ENCODE data around the gene SLC40A1.
"Not testable (repeated sequence)": the region's sequence is repeated elsewhere in the genome, so short reads cannot be mapped to it uniquely, and the experiment has no call there.

The SLC40A1 gene, protein sequence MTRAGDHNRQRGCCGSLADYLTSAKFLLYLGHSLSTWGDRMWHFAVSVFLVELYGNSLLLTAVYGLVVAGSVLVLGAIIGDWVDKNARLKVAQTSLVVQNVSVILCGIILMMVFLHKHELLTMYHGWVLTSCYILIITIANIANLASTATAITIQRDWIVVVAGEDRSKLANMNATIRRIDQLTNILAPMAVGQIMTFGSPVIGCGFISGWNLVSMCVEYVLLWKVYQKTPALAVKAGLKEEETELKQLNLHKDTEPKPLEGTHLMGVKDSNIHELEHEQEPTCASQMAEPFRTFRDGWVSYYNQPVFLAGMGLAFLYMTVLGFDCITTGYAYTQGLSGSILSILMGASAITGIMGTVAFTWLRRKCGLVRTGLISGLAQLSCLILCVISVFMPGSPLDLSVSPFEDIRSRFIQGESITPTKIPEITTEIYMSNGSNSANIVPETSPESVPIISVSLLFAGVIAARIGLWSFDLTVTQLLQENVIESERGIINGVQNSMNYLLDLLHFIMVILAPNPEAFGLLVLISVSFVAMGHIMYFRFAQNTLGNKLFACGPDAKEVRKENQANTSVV

DNA sequence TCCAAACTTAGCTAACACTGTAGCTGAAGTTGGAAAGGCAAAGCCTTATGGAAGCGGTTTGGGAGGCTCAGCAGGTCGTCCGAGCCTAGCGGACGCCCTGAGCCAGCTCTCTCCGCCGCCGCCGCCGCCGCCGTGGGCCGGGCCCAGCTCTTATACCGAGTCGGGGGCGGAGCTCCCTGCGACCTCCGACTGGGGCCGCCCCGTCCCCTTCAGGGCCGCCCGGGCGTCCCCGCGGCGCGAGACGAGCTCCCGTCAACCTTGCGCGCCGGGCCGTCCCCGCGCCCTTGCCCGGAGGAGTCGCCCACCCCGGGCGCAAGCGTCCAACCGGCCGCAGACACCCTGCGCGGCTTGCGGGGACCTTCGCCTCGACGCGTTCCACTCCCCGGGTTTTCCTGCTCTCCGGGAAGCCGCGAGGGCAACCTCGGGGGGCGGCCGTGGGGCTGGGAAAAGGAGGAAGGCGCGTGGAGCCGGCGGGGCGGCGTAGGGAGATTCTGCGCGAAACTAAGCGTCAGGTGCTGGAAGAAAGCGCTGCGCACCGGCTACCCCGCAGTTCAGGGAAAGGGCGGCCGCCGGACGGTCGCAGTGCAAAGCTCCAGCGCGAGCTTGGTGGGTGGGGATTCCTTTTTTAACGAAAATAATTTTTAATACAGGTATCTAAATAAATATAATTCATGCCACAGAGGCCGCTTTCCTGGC, at the start of gene SLC40A1:
SLC40A1 (minus strand) TSS at position 129 of the 696 bp plus-strand sequence. CDS start 326 bp downstream, outside the sequence.
- peak; percentile 48 for DNase-seq

DNA sequence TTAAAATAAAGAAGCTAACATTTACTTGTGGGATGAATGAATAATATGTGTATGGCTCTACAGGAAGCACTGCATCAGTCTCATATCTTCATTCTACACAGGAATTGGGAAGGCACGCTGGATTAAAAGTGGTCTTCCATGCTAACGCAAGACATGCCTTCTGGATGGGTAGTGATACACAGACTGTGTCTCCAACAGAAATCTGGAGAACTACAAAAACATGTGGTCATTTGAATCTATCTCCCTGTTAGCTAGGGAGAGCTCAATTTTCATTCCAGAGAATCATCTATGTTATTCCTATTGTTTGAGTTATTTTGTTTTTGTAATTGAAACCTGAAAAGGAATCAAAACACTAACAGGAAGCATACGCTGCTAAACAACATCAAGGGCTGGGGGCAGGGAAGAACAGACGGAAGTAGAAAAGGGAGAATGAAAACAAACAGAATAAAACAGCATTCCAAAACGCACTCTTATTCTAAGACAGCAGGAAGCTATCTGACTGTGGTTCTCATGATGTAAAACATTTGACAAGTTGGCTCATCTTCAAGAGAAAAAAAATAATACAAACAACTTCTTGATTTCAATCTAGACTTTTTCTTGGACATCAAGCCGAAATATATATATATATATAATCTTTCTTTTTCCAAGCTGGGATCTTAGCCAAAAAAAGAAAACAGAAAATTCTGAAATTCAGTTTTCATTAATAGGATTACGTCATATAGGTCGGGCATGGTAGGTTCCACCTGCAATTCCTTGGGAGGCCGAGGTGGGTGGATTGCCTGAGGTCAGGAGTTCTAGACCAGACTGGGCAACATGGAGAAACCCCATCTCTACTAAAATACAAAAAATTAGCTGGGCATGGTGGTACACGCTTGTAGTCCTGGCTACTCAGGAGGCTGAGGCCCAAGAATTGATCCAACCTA, 49.2 kb upstream of the SLC40A1 start:
- no peak for DNase-seq

DNA sequence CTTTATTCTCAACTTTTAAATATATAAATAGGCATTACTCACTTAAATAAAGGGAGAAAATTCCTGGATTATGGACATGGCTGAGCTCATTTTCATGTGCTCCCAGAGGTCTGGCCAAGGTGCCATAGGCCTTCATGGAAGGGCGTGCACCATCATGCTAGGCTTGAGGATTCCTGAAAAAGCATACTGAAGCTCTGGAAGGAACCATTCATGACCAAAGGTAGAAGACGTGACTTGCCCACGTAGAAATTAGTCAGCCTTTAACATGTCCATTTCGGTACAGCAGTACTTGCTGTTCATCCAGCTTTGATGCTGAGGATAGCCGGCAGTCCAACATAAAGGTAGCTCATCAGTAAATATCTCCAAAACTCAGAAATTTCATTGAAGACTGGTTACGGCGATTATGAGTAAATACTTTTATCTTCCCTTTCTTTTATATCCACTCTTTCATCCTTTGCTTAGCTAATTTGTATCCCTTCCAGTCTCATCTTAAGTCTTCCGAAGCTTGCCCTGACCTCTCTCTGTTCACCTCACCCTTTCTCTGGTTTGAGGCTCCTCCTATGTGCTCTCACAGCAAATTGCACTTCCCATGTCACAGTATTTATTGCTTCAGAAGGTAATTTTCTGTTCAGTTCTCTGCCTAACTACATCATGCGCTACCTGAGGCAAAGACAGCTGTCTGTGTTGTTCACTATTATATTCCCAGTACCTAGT, 48.4 kb upstream of the SLC40A1 start:
- no peak for DNase-seq

DNA sequence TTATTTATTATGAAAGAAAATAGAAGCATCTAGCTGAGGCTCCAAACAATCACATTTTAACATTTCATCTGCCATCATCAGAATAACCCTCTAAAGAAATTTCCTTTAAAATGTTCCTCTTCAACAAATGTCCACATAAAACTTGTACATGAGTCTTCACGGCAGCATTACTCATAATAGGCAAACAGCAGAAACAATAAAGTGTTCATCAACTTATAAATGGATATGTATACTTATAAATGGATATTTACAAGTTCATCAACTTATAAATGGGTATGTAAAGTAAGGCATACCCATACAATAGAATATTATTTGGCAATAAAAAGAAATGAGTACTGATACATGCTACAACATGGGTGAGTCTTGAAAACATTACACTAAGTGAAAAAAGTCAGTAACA, 47.2 kb upstream of the SLC40A1 start:
- DNase-seq: no peak

DNA sequence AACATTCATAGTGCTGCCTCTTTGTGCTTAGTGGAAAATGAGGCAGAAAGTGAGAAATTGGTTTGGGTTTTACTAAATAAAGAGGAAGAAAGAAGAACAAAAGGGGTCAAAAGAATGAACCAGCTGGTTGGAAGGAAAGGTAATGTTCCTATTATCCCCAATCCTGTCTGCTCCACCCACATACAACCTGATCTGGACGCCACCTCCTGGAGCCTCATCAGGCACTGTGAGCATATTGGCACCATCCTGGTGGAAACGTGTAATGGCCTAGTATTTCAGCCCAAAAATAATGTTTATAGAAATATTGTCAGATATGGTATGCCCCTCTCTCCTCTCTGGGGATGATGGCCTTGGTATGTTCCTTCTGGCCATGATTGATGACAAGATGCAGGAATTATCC, 45.0 kb upstream of the SLC40A1 start:
- no peak for DNase-seq

DNA sequence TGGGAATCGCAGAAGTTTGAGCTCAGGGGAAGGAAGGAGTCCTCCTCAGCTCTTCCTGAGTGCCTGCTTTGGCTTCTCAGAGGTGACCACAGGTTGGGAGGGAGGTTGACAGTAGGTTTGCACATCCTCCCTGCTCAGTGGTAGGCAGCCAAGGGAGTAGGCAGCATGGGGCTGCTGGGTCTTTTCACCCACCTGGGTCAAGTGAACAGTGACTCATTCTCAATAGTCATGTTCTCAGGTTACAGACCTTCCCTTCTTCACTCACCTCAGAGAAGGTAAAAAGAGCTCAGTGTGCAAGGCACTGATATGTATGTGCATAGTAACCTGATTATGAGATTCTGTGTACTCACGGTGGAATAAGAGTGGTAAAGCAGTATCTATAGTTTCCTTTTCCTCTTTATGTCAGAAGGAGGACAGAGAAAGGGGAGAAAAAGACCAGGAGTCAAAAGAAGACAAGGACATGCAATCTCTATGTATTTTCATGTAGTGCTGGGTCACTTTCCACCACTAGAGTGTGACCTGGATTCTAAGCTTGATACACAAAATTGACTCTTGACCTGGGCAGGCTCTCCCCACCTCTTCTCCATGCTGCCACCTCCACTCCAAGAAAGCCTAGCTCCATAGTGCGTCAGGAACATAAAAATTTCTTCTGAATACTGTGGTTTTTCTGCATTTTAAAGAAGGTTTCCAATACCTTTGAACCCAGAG, 44.2 kb upstream of the SLC40A1 start:
- DNase-seq: no peak

DNA sequence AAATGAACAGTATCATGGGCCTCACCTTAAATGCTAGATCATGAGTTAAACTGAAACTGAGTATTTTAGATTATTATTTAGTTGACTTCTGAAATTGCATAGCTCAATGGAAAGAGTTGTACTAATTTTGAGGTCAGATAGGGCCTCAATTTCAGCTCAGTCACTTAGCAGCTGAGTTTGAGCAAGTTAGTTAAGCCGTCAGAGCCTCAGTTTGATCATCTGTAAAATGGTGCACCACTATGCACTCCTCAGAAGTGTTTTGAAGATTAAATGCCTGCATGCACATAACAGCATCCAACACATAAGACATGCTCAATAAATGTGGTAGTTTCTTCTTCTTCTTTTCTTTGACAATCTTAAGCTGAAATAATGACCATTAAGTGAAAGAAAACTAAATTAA, 42.5 kb upstream of the SLC40A1 start:
- DNase-seq: no peak

DNA sequence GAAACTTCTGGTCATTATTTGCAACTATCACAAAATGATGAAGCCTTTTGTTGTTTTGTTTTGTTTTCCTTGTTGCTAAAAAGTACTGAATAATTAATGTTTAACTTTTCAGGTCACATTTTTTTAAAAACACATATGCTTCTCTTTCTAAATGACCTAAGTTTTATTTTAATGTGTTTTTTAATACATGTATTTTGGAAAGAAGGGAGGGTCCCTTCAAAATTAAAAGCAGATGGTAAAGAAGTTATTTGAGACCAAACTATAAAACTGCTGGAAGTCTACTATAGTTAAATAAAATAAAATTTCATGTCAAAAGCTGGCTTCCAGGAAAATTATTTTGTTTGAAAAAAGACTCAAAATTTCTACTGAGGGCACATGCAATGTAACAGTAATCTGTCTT, 41.2 kb upstream of the SLC40A1 start:
- DNase-seq: no peak

DNA sequence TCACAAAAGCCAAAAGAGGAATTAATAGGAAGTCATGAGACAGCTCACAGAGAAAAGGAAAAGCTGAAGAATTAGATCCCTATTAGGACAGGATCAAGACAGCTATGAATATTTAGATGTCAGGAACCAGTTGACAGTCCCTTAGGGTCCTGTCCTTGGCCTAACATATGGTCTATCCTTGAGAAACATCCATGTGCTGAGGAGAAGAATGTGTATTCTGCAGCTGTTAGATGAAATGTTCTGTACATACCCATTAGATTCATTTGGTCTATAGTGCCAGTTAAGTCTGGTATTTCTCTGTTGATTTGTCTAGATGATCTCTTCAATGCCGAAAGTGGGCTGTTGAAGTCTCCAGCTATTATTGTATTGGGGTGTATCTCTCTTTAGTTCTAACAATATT, 37.6 kb upstream of the SLC40A1 start:
- DNase-seq: no peak

DNA sequence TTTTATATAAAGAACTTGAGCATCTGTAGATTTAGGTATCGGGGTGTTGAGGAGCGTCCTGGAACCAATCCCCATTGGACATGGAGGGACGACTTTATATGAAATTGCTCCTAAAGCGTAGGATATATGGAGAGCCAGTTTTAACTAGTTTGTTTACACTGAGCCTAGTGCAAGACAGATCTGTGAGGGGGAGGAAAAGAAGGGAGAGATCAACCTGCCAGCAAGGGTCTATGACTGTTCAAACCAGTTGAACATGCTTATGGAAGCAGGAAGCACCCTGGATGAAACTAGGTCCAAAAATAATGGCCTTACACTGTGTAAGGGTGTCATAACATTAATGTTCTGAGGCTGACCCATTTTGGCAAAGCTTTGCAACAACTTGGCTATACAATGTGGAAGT, 34.0 kb upstream of the SLC40A1 start:
- DNase-seq: no peak

DNA sequence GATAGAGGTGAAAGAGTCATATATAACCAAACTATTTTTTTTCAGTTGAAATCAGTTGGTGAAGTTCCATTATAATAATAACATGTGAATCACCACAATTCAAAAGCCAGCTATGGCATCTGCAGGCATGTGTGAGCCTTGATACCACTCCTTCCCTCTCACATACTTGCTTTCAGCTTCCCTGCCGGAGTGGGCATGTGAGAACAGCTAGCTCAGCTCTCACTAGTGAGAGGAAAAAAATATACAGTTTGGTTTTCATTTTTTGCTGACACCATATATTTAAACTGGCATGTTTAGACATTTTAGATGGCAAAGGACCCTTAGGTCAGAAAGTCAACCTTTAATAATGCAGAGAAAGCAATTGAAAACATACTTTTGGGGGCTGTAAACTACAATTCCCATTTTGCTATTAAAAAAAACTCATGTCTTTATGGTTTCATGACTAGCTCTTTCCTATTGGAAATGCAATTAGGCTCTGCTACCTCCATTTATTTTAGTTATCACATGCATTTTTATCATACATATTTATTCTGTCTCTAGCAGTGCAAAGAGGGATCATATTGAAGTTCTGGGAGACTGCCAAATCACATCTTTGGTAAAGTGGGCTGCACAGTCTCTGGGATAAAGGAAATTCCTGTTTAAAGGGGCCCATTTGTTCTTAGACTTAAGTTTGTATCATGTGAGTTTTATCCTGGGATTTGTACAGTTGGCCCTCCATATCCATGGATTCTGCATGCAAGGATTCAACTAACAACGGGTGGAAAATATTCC, 33.2 kb upstream of the SLC40A1 start:
- peak; percentile 19 for DNase-seq

DNA sequence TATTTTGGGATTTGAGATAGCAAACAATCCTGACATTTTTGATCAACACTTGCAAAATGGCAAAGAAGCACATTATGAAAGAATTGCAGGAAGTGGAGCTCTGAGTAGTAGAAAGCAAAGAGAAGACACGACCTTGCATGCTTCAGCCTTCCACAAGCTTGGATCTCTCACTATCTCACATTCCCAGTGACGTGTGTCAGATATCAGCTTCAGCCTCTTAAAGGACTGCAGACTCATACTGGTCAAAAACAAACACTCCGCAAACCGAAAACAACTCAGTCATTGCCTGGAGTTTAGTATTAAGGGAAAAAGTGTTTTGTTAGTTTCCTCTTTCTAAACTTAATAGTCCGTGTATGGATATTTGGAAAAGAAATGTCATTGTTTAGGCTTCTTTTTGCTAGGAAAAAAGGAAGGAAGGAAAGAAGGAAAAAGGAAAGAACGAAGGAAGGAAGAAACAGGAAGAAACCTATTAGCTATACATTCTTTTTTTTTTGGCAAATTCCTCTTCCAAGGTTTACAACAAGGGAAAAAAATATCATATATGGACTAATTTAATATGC, 32.6 kb upstream of the SLC40A1 start:
- DNase-seq: peak; percentile 63

DNA sequence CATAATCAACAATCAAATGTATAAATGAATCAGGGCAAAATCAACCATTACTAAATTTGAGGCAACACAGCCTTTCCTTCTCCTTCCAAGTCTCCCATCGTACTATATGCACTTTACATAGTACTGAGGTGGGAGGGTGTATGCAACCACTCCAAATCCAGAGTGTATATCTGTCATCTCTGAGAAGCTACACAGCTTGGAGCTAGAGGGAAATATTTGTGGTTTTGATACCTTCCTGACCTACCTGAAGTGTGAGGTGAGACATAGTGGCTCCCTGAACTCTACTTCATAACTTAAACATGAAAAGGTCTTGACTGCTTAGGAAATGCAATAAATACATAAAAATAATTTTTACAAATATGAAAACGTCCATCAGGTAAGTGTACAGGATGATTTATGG, 30.1 kb upstream of the SLC40A1 start:
- no peak for DNase-seq

DNA sequence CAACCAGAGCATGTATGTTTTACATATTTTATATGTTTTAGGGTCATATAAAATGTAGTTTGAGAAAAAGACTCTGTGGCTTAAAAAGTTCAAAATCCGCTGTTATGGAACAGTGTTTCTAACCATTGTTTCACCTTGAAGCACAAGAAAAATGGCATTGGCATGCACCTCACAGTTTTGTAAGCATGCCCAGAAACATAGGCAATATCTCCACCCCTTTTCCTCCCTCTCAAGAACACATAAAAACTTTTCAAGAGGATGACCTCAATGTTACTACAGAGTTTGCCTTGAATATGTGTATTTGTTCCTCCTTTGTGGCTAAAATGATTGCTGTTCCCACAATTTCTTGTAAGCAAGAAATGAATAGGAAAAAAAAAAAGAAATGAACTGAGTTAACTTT, 29.3 kb upstream of the SLC40A1 start:
- DNase-seq: no peak

DNA sequence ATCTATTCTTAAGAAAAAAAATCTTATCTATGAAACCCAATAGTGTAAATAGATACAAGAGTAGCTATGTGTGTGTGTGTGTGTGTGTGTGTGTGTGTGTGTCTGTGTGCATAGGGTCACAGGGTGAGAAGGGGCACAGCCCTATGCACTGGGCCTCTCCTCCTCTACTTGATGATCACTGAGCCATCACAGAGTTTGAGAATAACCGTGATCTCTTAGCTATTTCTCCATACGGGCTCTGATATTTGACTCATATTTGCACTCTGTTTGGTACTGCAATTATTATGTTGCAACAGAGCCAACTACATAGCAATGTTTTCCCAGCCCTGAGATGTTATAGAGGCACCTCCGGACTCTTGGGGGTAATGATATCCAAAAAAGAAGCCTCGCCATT, 28.8 kb upstream of the SLC40A1 start:
- DNase-seq: peak; percentile 21

DNA sequence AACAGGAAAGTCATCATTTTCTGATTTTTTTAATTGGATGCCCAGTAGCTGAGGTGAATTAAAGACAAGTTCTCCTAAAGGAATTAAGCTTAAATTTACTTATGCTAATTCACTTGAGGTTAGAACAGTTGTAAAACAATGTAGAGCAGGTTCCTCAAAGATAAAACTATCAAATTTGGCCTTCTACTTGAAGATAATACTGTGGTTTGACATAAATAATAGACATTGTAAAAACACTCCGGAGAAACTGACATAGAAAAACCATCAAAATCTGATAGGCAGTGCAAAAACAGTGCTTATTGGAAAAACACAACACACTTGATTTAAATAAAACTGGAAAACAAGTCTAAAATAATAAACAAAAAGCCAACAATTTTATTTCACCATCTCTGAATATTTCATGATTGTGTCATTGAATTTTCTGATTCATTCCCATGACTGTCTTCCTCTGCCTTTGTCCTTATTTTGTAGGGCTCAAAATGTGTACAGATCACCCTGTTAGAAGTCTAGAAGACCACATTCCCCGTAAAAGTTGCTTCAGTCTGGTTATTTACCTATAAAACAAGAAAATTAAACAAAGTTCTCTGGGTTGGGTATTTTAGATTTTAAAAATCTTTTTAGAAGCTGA, 28.3 kb upstream of the SLC40A1 start:
- peak; percentile 12 for DNase-seq

DNA sequence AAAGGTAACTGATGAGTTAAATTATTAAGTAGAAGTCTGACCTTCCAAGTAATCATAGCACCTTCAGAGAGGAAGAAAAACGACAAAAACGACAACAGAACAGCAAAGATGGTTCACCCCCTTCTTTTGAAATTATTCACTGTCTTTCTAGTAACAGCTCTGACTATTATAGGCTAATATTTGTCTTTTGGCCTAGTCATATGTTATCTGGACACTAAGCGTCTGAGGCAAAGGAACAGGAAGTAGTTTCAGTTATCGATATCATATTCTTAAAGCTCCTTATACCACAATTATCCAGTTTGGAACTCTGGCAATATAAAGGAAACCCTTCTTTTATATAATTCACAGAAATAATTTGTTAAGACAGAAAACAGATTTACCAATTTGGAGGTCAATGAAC, 27.6 kb upstream of the SLC40A1 start:
- no peak for DNase-seq

DNA sequence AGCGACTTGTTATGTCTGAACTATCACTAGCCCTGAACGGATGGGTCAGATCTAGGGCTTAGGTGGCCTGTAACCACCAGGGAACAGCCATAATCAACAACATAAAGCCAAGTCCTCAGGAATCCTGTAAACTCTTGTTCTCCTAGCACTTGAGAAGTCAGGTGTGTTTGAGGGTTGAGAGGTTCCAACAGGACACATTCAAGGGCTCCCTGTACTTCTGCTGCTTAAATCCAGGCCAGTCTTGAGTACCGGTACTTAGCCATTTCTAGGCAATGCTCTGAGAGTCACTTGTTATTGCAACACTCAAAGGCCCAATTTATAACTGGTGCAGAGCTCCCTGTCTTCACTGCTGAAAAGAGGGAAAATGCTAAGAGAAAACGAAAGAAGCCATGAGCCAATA, 21.6 kb upstream of the SLC40A1 start:
- no peak for DNase-seq

DNA sequence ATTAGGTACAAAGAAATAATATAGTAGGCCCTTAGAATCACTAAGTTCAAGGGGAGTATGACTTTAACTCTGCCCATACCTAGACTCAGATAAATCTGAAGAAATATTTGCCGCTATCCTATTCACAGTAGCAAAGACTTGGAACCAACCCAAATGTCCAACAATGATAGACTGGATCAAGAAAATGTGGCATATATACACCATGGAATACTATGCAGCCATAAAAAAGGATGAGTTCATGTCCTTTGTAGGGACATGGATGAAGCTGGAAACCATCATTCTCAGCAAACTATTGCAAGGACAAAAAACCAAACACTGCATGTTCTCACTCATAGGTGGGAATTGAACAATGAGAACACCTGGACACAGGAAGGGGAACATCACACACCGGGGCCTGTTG, 21.1 kb upstream of the SLC40A1 start:
- DNase-seq: not testable (repeated sequence)

DNA sequence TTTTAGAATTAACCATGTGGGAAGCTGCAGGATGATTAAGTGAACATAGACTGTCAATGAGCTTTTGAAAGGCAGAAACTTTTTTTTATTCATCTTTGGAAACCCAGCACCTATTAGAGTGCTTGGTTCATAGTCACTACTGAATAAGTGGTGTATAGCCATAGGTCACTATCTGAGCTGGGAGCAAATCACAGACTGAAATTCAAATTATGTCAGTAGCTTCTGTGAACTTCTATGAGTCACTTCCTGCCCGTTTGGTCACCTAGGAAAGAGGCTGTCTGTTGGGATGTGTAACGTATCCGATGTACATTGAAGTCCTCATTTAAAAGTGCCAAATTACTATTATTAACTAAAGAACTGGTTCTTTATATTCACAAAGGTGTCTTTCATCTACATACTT, 20.5 kb upstream of the SLC40A1 start:
- DNase-seq: no peak
